ENCODE results near the gene PDRG1.

- TF ChIP-seq SMC3 (IDR thresholded peaks at IDR 0.05) (no peak), CTCF (IDR thresholded peaks at IDR 0.05) (no peak)
Measured at GRCh38 chr20:31903627-31904386, 48.0 kb downstream of the PDRG1 start.
